GM23248 (cell line): ENCODE data around the gene CBR3. TPM values are rescaled to one million over a fixed set of nuclear protein-coding genes. Genes with fewer than 3 reads are reported as not detected.

Source experiments
- DNase-seq: peaks from one replicate; pipeline ENCODE4 v3.0.0-alpha.2; 2015
- H2AFZ ChIP-seq: fragments of 200-600 bp; sonication (generic); 2 replicates; pipeline ENCODE4 v1.6.1; 2016; ENCODE audit warnings: antibody characterized with exemption
- H3F3A ChIP-seq: fragments of 200-600 bp; sonication (generic); 2 replicates; pipeline ENCODE4 v1.6.1; 2016; ENCODE audit warnings: mild to moderate bottlenecking, antibody characterized with exemption, mixed run types; ENCODE audit not compliant: insufficient read depth
- H3K27ac ChIP-seq: fragments of 200-600 bp; sonication (generic); 2 replicates; pipeline ENCODE4 v1.5.1; 2016; ENCODE audit warnings: mild to moderate bottlenecking
- H3K27me3 ChIP-seq: fragments of 200-600 bp; sonication (generic); replicated peaks from 2 replicates; pipeline ENCODE4 v1.6.1; 2016; ENCODE audit warnings: mild to moderate bottlenecking; ENCODE audit not compliant: insufficient read depth
- H3K36me3 ChIP-seq: fragments of 200-600 bp; sonication (generic); 2 replicates; pipeline ENCODE4 v1.6.1; 2016; ENCODE audit warnings: low read depth, mild to moderate bottlenecking
- H3K4me1 ChIP-seq: fragments of 200-600 bp; sonication (generic); 2 replicates; pipeline ENCODE4 v1.6.1; 2016; ENCODE audit warnings: mild to moderate bottlenecking; ENCODE audit not compliant: insufficient read depth
- H3K4me2 ChIP-seq: fragments of 200-600 bp; sonication (generic); one replicate; pipeline ENCODE4 v1.6.1; 2016; ENCODE audit warnings: mild to moderate bottlenecking; ENCODE audit not compliant: unreplicated experiment
- H3K4me3 ChIP-seq: fragments of 200-600 bp; sonication (generic); 2 replicates; pipeline ENCODE4 v1.5.1; 2016; ENCODE audit warnings: mild to moderate bottlenecking
- H3K79me2 ChIP-seq: fragments of 200-600 bp; sonication (generic); 2 replicates; pipeline ENCODE4 v1.6.1; 2016; ENCODE audit warnings: mild to moderate bottlenecking; ENCODE audit not compliant: insufficient read depth
- H3K9ac ChIP-seq: fragments of 200-600 bp; sonication (generic); 2 replicates; pipeline ENCODE4 v1.6.1; 2016; ENCODE audit warnings: mild to moderate bottlenecking
- H3K9me2 ChIP-seq: fragments of 200-600 bp; sonication (generic); 2 replicates; pipeline ENCODE4 v1.6.1; 2016; ENCODE audit warnings: mixed run types, mild to moderate bottlenecking, moderate library complexity; ENCODE audit not compliant: insufficient read depth
- H3K9me3 ChIP-seq: fragments of 200-600 bp; sonication (generic); one replicate; pipeline ENCODE4 v1.6.1; 2017; ENCODE audit warnings: low read depth
- H4K20me1 ChIP-seq: fragments of 200-600 bp; sonication (generic); 2 replicates; pipeline ENCODE4 v1.6.0; 2016; ENCODE audit not compliant: insufficient read depth
- EZH2 ChIP-seq: fragments of 200-600 bp; sonication (generic); IDR thresholded peaks from 2 replicates; pipeline ENCODE4 v1.6.1; 2018; ENCODE audit warnings: antibody characterized with exemption, mild to moderate bottlenecking; ENCODE audit not compliant: insufficient read depth, poor library complexity, severe bottlenecking
- EZH2phosphoT487 ChIP-seq: fragments of 200-600 bp; sonication (generic); IDR thresholded peaks from 2 replicates; pipeline ENCODE4 v1.6.1; 2018; ENCODE audit warnings: antibody characterized with exemption, moderate library complexity, mild to moderate bottlenecking, low read depth; ENCODE audit not compliant: insufficient read depth
- WGBS, 2 experiments: methylation state at CpG; one replicate each; pipeline ENCODE4 v1.1.6; 2015 to 2017; ENCODE audit warnings: low lambda C conversion rate in 2 of 2, low coverage in 1 of 2; ENCODE audit errors: missing lambda C conversion rate in 2 of 2; 5-methylcytosine and 5-hydroxymethylcytosine counted together
- in situ Hi-C: fragments of 300-500 bp; cut with MboI; formaldehyde crosslinking; loops from 2 replicates; pipeline ENCODE4 v1.15.0; 2020
- polyA plus RNA-seq: library from polyadenylated mRNA; unstranded; fragments of >200 nt; fragmentation: Nextera tagmentation; extraction: Ambion mirVana; gene quantifications from 2 replicates; pipeline ENCODE4 v1.2.1, GENCODE V29; 2016
- total RNA-seq: library from RNA; depleted of rRNA; stranded (reverse); fragments of >200 nt; shearing (Covaris generic); gene quantifications from 2 replicates; pipeline ENCODE4 v1.2.3, GENCODE V29; 2014

Gene CBR3
- total and polyA plus RNA-seq, 2 experiments from 2014 or later = 17.3 to 28.1 TPM

DNA sequence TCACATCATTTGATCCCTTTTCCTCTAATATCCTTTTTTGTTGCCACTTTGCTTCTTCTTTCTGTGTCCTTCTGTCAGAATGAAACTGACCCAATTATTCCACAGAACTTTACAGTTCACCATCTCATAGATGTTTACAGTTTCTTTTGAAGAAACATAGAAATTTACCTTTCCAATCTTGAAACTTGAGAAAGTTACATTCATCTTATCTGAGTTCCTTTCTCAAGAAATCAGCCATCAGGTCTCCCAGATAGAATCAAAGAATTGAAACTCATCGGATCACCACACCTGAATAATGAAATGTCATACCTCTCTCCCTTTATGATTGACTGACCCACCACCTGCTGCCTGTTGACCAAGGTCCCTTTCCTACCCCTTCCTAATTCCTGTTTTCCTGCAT lies 41.4 kb upstream of the CBR3 start:
- H3K4me3 ChIP-seq = no peak overlapping the region
- TF ChIP-seq EZH2 = no peak
- H2AFZ ChIP-seq = no peak overlapping the region
- in situ Hi-C loops = no loop called here
- no peaks in the 10 kb centered on the region for H3K9me3 ChIP-seq
- no peak overlapping the region for H3K4me2 ChIP-seq
- no peaks in the 10 kb centered on the region for H3F3A ChIP-seq
- H3K36me3 ChIP-seq = no peaks in the 10 kb centered on the region
- WGBS, 2 experiments = 30 to 36% methylated on average over 1 of the region's 1 CpG
- H3K79me2 ChIP-seq = no peaks in the 10 kb centered on the region
- no peaks in the 10 kb centered on the region for H3K27me3 ChIP-seq
- no peak overlapping the region for H3K9ac ChIP-seq
- no peaks in the 10 kb centered on the region for H3K9me2 ChIP-seq
- H4K20me1 ChIP-seq = no peaks in the 10 kb centered on the region
- no peak for DNase-seq
- H3K27ac ChIP-seq = no peak overlapping the region
- no peaks in the 10 kb centered on the region for H3K4me1 ChIP-seq

DNA sequence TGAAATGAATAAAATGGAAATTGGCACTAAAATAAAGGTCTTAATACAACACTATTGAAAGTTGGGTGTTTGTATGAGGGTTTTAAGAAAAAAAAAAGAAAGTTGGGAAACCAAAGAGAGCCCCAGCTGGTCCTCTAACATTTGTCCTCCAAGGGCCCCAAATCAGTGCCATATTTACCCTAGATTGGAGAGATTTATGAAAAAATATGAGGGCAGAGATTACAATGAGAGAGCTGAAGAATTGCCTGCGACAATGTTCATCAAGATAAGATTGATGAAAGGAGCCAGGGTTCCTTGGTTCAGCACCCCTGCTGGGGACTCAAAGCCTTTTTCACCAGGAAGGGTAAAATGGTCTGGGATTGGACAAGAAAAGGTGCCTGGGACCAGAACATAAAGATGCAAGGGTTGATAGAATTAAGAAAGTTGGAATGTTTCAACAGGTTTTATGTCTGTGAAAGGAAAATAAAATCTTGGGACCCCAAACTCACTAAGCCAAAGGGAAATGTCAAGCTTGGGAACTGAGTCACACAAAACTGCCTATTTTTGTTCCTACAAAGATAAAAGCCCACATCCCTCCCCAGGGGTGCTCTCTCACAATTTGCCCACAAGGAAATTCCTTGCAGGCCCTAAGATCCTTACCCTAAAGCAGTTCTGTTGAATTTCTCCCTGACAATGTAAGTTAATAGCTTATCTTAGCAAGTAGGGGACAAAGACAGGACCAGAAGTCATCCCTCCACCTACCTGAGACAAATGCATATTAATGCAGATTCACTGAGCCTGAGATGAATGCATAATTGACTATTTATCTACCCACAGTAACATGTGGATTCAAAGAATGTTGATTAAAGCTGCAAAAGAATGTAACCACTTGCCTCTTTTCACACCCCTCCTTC lies 38.2 kb upstream of the CBR3 start:
- no peak for TF ChIP-seq EZH2phosphoT487
- TF ChIP-seq EZH2 = no peak
- no peak overlapping the region for H3K4me2 ChIP-seq
- H2AFZ ChIP-seq = no peak overlapping the region
- 60 to 74% methylated on average over 1 of the region's 1 CpG for WGBS, 2 experiments
- H3K9me3 ChIP-seq = no peaks in the 10 kb centered on the region
- H3K27me3 ChIP-seq = no peaks in the 10 kb centered on the region
- H4K20me1 ChIP-seq = no peaks in the 10 kb centered on the region
- no peaks in the 10 kb centered on the region for H3K36me3 ChIP-seq
- no peak overlapping the region for H3K9ac ChIP-seq
- no peaks in the 10 kb centered on the region for H3K9me2 ChIP-seq
- no peaks in the 10 kb centered on the region for H3K79me2 ChIP-seq
- H3K4me1 ChIP-seq = no peaks in the 10 kb centered on the region
- no peak overlapping the region for H3K27ac ChIP-seq
- no peak for DNase-seq
- in situ Hi-C loops = no loop called here
- no peak overlapping the region for H3K4me3 ChIP-seq
- H3F3A ChIP-seq = no peaks in the 10 kb centered on the region

DNA sequence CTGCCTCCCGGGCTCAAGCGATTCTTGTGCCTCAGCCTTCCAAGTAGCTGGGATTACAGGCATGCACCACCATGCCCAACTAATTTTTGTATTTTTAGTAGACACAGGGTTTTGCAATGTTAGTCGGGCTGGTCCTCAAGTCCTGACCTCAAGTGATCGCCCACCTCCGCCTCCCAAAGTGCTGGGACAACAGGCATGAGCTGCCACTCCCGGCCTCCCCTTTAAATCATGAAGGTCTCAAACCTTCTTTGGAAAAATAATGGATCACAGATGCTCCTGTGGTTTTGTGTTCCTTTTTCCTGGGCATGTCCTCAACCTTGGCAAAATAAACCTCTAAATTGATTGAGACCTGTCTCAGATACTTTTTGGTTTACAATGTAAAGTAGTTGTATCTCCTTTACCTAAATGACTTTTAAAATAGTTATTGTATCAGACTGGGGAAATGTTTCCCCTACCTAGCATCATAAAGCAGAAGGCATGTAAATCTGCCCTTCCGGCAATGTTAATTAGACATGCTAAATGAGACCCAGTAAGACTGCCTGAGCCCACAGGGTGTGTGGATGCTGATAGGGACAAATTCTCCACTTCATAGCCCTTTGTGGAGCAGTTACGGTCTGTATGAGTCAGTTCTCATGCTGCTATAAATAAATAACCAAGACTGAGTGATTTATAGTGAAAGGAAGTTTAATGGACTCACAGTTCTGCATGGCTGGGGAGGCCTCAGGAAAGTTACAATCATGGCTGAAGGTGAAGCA lies 37.3 kb upstream of the CBR3 start:
- 64 to 67% methylated on average over 8 of the region's 8 CpGs for WGBS, 2 experiments
- H3K9me3 ChIP-seq = no peaks in the 10 kb centered on the region
- H3K36me3 ChIP-seq = no peaks in the 10 kb centered on the region
- no peak overlapping the region for H2AFZ ChIP-seq
- in situ Hi-C loops = no loop called here
- H4K20me1 ChIP-seq = no peaks in the 10 kb centered on the region
- no peak overlapping the region for H3K4me3 ChIP-seq
- no peak for TF ChIP-seq EZH2
- no peaks in the 10 kb centered on the region for H3K27me3 ChIP-seq
- H3K9ac ChIP-seq = no peak overlapping the region
- H3K9me2 ChIP-seq = no peaks in the 10 kb centered on the region
- no peaks in the 10 kb centered on the region for H3K4me1 ChIP-seq
- H3F3A ChIP-seq = no peaks in the 10 kb centered on the region
- H3K27ac ChIP-seq = no peak overlapping the region
- H3K79me2 ChIP-seq = no peaks in the 10 kb centered on the region
- DNase-seq = no peak
- no peak overlapping the region for H3K4me2 ChIP-seq

DNA sequence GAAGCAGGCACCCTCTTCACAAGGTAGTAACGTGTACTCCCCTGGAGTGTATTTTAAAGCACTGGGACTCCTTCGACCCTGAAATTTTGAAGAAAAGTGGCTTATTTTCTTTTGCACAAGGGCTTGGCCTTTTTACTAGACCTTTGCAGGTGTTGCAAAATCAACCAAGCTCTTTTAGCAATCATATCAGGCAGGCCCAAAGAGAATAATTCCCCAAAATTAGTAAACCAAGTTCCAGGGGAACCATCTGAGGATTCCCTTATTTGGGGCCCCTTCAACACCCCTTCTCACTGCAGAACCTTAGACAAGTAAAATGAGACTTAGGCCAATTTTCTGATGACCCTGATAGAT lies 36.7 kb upstream of the CBR3 start:
- Histone ChIP-seq H3K4me2 (no peak overlapping the region), H3K27ac (no peak overlapping the region), H3K27me3 (no peaks in the 10 kb centered on the region), H3K79me2 (no peaks in the 10 kb centered on the region), H3F3A (no peaks in the 10 kb centered on the region), H3K9me3 (no peaks in the 10 kb centered on the region), H3K36me3 (no peaks in the 10 kb centered on the region), H4K20me1 (no peaks in the 10 kb centered on the region), H2AFZ (no peak overlapping the region), H3K9me2 (no peaks in the 10 kb centered on the region), H3K4me1 (no peaks in the 10 kb centered on the region), H3K9ac (no peak overlapping the region), H3K4me3 (no peak overlapping the region)
- WGBS, 2 experiments = 76 to 83% methylated on average over 2 of the region's 2 CpGs
- in situ Hi-C loops = no loop called here
- TF ChIP-seq EZH2 = no peak
- TF ChIP-seq EZH2phosphoT487 = no peak
- DNase-seq = no peak
